ENCODE data around the gene VAV2.
"Not testable (repeated sequence)": the region's sequence is repeated elsewhere in the genome, so short reads cannot be mapped to it uniquely, and the experiment has no call there.

GRCh38 chr9:133896007-133896406, 96.1 kb downstream of the VAV2 start:
- not testable (repeated sequence) for TF ChIP-seq CTCF (conservative IDR thresholded peaks at IDR 0.05; ENCODE audit: low read length); EZH2phosphoT487 (IDR thresholded peaks at IDR 0.05; ENCODE audit: borderline replicate concordance, low read depth, low read length)
